CD14-positive monocyte (primary cell): Measurements from ENCODE around the gene GRIK5. TPM values are rescaled to one million over a fixed set of nuclear protein-coding genes. Genes with fewer than 3 reads are reported as not detected.

ENCODE experiments used
- DNase-seq, 3 donors: peaks; one replicate each; pipeline ENCODE4 v3.0.0-alpha.2; 2011 to 2022
- H2AFZ ChIP-seq: 2 replicates; pipeline ENCODE4 v1.6.0; 2012; ENCODE audit warnings: mild to moderate bottlenecking, low read depth, low read length, inconsistent platforms; ENCODE audit not compliant: insufficient read depth, poor library complexity, severe bottlenecking
- H3K27ac ChIP-seq, 2 donors: 1 replicate in 1 of 2; 2 replicates in 1 of 2; pipeline ENCODE4 v1.5.1; 2012 to 2013; ENCODE audit warnings: low read length in 2 of 2, control low read depth in 1 of 2, inconsistent platforms in 1 of 2, low read depth in 1 of 2, mild to moderate bottlenecking in 1 of 2
- H3K27me3 ChIP-seq, 2 donors: one replicate each; pipeline versions ENCODE4 v1.6.0 to v1.6.1; 2011 to 2013; ENCODE audit warnings: low read length in 2 of 2; ENCODE audit not compliant: control insufficient read depth in 2 of 2, insufficient read depth in 2 of 2
- H3K36me3 ChIP-seq, 2 donors: replicated peaks in 1 of 2; 1 replicate in 1 of 2; 2 replicates in 1 of 2; pipeline versions ENCODE4 v1.5.1 to v1.6.1; 2012 to 2013; ENCODE audit warnings: low read length in 2 of 2, control low read depth in 1 of 2, inconsistent platforms in 1 of 2, mild to moderate bottlenecking in 1 of 2; ENCODE audit not compliant: insufficient read depth in 2 of 2, control insufficient read depth in 1 of 2
- H3K4me1 ChIP-seq, 2 donors: 1 replicate in 1 of 2; 2 replicates in 1 of 2; pipeline versions ENCODE4 v1.5.1 to v1.6.1; 2012 to 2013; ENCODE audit warnings: low read length in 2 of 2, control low read depth in 1 of 2, inconsistent platforms in 1 of 2, mild to moderate bottlenecking in 1 of 2, moderate library complexity in 1 of 2; ENCODE audit not compliant: insufficient read depth in 2 of 2, control insufficient read depth in 1 of 2
- H3K4me2 ChIP-seq: replicated peaks from 2 replicates; pipeline ENCODE3; 2012; ENCODE audit warnings: low read length, moderate library complexity, mild to moderate bottlenecking; ENCODE audit not compliant: poor library complexity, severe bottlenecking; ENCODE audit errors: extremely low read depth
- H3K4me3 ChIP-seq, 3 experiments: fragments of 200-600 bp in 1 of 3; sonication (generic) in 1 of 3; replicated peaks in 1 of 3; 1 replicate in 2 of 3; 2 replicates in 1 of 3; pipeline ENCODE4 v1.5.1; 2011 to 2013; ENCODE audit warnings: low read length in 3 of 3, mild to moderate bottlenecking in 3 of 3, control low read depth in 2 of 3, low read depth in 2 of 3, inconsistent platforms in 1 of 3, moderate library complexity in 1 of 3
- H3K79me2 ChIP-seq: 2 replicates; pipeline ENCODE4 v1.6.0; 2012; ENCODE audit warnings: mild to moderate bottlenecking, control low read depth, inconsistent platforms, low read length, moderate library complexity; ENCODE audit not compliant: insufficient read depth
- H3K9ac ChIP-seq: 2 replicates; pipeline ENCODE4 v1.6.0; 2017; ENCODE audit warnings: low read length, mild to moderate bottlenecking; ENCODE audit not compliant: insufficient read depth, poor library complexity, severe bottlenecking
- H3K9me3 ChIP-seq, 2 donors: replicated peaks in 1 of 2; 1 replicate in 1 of 2; 2 replicates in 1 of 2; pipeline versions ENCODE4 v1.5.1 to v1.6.1; 2012 to 2013; ENCODE audit warnings: low read length in 2 of 2, control low read depth in 1 of 2; ENCODE audit not compliant: control insufficient read depth in 1 of 2, insufficient read depth in 1 of 2
- H4K20me1 ChIP-seq: 2 replicates; pipeline ENCODE4 v1.6.0; 2012; ENCODE audit warnings: mild to moderate bottlenecking, low read length, control low read depth, moderate library complexity; ENCODE audit not compliant: insufficient read depth
- H3K27ac Mint-ChIP-seq, 7 donors: one replicate each; pipeline ENCODE4 v1.8.0; 2020; ENCODE audit warnings: mild to moderate bottlenecking in 7 of 7, mixed read lengths in 7 of 7, moderate library complexity in 6 of 7, inconsistent platforms in 2 of 7
- H3K27me3 Mint-ChIP-seq, 3 donors: one replicate each; pipeline ENCODE4 v1.8.0; 2021 to 2022; ENCODE audit warnings: low read depth in 3 of 3, mild to moderate bottlenecking in 3 of 3, mixed read lengths in 3 of 3, moderate library complexity in 3 of 3, inconsistent platforms in 1 of 3
- H3K36me3 Mint-ChIP-seq, 2 donors: one replicate each; pipeline ENCODE4 v1.8.0; 2020; ENCODE audit warnings: mixed read lengths in 2 of 2, inconsistent platforms in 1 of 2, mild to moderate bottlenecking in 1 of 2
- H3K4me1 Mint-ChIP-seq: one replicate; pipeline ENCODE4 v1.8.0; 2020; ENCODE audit warnings: mild to moderate bottlenecking, mixed read lengths
- H3K4me3 Mint-ChIP-seq, 2 donors: one replicate each; pipeline ENCODE4 v1.8.0; 2020; ENCODE audit warnings: mild to moderate bottlenecking in 2 of 2, mixed read lengths in 2 of 2, moderate library complexity in 1 of 2
- H3K9me3 Mint-ChIP-seq, 7 donors: one replicate each; pipeline ENCODE4 v1.8.0; 2020 to 2022; ENCODE audit warnings: mixed read lengths in 7 of 7, mild to moderate bottlenecking in 6 of 7, moderate library complexity in 6 of 7, inconsistent platforms in 2 of 7
- WGBS: methylation state at CpG from one replicate; pipeline ENCODE4 v1.1.5; 2013; ENCODE audit warnings: missing lambda C conversion rate; ENCODE audit not compliant: insufficient coverage; 5-methylcytosine and 5-hydroxymethylcytosine counted together
- intact Hi-C, 2 donors: fragments of 100-400 bp; cut with micrococcal nuclease; formaldehyde crosslinking; loops; one replicate each; pipeline versions ENCODE4 v1.15.0 to v1.15.1; 2023
- polyA plus RNA-seq, 3 donors: library from polyadenylated mRNA; depleted of rRNA in 1 of 3; unstranded in 2 of 3; stranded (reverse) in 1 of 3; fragments of 300-500 nt in 2 of 3; fragments of >200 nt in 1 of 3; fragmentation: Illumina TruSeq in 2 of 3; gene quantifications; 1 replicate in 2 of 3; 2 replicates in 1 of 3; pipeline ENCODE4 v1.2.3, GENCODE V29; 2012 to 2021
- TF ChIP-seq, protein P1 (sequence below): fragments of 200-600 bp; IDR thresholded peaks from one replicate; pipeline ENCODE4 v1.8.0; 2022; ENCODE audit warnings: antibody characterized with exemption, mild to moderate bottlenecking

The GRIK5 gene
- polyA plus RNA-seq, 3 donors = 0.12 to 0.28 TPM; not detected in 1

DNA sequence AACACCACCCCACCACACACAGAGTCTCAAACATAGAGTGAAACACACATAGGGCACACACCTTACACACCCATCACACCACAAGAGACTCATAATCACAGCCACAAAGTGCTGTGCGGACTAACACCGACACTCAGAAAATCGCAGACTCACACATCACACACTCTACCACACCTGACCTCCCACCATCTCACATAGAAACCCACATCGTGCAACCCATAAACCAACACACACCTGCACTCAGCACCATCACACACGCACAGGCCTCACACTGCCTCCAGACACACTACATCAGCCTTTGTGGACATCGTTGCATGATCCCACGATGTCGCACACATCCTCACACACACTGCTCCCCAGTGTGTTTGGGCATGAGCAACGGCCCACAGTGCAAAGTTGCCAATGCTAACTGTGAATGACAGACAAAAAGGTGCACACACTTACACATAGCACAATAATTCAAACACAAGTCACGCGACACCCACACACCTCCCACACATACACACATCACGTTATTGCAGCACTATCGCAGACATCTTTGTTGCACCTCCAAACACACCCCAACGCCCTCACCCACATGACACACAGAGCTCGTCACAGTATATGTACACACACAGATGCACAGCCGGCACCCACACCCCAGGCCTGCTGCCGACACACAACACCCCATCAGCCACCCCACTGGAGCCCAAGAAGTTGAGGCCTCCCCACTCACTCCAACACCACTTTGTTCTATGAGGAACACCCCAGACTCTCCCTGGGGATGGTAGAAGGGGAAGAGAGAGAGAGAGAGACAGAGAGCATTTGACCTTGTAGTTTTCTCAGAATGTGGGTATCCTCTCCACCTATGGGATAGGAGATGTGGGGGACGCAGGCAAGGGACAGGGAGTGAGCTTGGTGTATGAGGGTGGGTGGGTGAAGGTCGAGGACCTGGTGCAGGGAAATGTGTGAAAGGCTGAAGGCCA lies 74.7 kb downstream of the GRIK5 start:
- H3K27me3 ChIP-seq = peaks cover 32 to 67% of the 10 kb centered on the region in 2 donors
- H3K9ac ChIP-seq = no peak overlapping the region
- 88% methylated on average over 12 of the region's 19 CpGs for WGBS
- no peak for DNase-seq
- no peaks in the 10 kb centered on the region for H4K20me1 ChIP-seq
- Mint-ChIP-seq H3K4me3 (peak overlapping the region in 1 of 2 donors; percentile 61), H3K36me3 (peaks cover 0 to 9% of the 10 kb centered on the region in 2 donors), H3K9me3 (peaks cover 0 to 14% (median 3%) of the 10 kb centered on the region in 7 donors), H3K27me3 (peaks cover 58 to 74% (median 61%) of the 10 kb centered on the region in 3 donors), H3K27ac (no peak overlapping the region), H3K4me1 (peaks cover 15% of the 10 kb centered on the region)
- H3K4me3 ChIP-seq = no peak overlapping the region
- H3K4me1 ChIP-seq = peaks cover 9 to 22% of the 10 kb centered on the region in 2 donors
- no peak overlapping the region for H3K4me2 ChIP-seq
- TF ChIP-seq, protein P1, sequence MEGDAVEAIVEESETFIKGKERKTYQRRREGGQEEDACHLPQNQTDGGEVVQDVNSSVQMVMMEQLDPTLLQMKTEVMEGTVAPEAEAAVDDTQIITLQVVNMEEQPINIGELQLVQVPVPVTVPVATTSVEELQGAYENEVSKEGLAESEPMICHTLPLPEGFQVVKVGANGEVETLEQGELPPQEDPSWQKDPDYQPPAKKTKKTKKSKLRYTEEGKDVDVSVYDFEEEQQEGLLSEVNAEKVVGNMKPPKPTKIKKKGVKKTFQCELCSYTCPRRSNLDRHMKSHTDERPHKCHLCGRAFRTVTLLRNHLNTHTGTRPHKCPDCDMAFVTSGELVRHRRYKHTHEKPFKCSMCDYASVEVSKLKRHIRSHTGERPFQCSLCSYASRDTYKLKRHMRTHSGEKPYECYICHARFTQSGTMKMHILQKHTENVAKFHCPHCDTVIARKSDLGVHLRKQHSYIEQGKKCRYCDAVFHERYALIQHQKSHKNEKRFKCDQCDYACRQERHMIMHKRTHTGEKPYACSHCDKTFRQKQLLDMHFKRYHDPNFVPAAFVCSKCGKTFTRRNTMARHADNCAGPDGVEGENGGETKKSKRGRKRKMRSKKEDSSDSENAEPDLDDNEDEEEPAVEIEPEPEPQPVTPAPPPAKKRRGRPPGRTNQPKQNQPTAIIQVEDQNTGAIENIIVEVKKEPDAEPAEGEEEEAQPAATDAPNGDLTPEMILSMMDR = no peak
- no peak overlapping the region for H2AFZ ChIP-seq
- peaks cover 0 to 12% of the 10 kb centered on the region in 2 donors for H3K9me3 ChIP-seq
- H3K36me3 ChIP-seq = no peaks in the 10 kb centered on the region
- no peak overlapping the region for H3K27ac ChIP-seq
- intact Hi-C loops = no loop called here
- no peaks in the 10 kb centered on the region for H3K79me2 ChIP-seq

DNA sequence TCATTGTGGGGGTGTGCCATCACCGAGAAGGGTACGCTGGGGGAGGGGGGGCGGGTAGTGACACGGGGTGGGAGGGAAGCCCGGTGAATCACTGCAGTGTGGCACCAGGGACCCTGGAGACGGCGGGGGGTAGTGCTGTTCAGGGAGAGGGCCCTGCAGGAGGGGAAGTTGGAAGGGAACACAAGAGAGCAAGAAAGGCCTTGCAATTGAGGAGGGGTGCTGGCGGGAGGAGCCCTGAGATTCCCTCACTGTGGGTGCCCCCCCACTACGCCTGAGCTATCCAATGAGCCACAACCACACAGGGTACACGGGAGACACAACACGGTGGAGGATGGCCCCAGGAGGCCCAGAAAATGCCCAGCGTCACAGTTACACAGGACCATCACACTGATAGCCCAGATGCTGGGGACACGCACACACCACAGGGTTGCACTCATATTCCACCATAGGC lies 75.5 kb downstream of the GRIK5 start:
- intact Hi-C loops = no loop called here

More for the DNA sequence above, 75.5 kb downstream of the GRIK5 start:
- Histone ChIP-seq H2AFZ (peak overlapping the region; percentile 70), H3K27ac (no peak overlapping the region), H3K36me3 (no peaks in the 10 kb centered on the region), H3K79me2 (no peaks in the 10 kb centered on the region), H3K4me2 (peak overlapping the region; percentile 83), H3K9ac (no peak overlapping the region), H3K4me3 (peak overlapping the region in 1 of 3 experiments; percentile 72), H3K4me1 (peaks cover 9 to 22% of the 10 kb centered on the region in 2 donors), H3K9me3 (peaks cover 0 to 9% of the 10 kb centered on the region in 2 donors), H4K20me1 (no peaks in the 10 kb centered on the region), H3K27me3 (peaks cover 25 to 60% of the 10 kb centered on the region in 2 donors)
- 40% methylated on average over 7 of the region's 13 CpGs for WGBS
- peaks cover 0 to 7% of the 10 kb centered on the region in 2 donors for H3K36me3 Mint-ChIP-seq
- peak overlapping the region in 1 of 2 donors; percentile 61 for H3K4me3 Mint-ChIP-seq
- H3K27ac Mint-ChIP-seq = no peak overlapping the region
- DNase-seq = peak in 2 of 3 donors; percentile 3 to 50
- H3K9me3 Mint-ChIP-seq = peaks cover 0 to 14% (median 3%) of the 10 kb centered on the region in 7 donors
- H3K4me1 Mint-ChIP-seq = peaks cover 15% of the 10 kb centered on the region
- TF ChIP-seq, protein P1 = no peak
- H3K27me3 Mint-ChIP-seq = peaks cover 51 to 66% (median 54%) of the 10 kb centered on the region in 3 donors
